Measurements from ENCODE around the gene ZFAND3.

GRCh38 chr6:37821446-37821845 is 1.9 kb downstream of the ZFAND3 start:
- TF ChIP-seq ARNT (IDR thresholded peaks at IDR 0.05) (no peak), ELF4 (IDR thresholded peaks at IDR 0.05) (no peak), LEF1 (IDR thresholded peaks at IDR 0.05; ENCODE audit: borderline replicate concordance) (no peak), NFRKB (IDR thresholded peaks at IDR 0.05) (no peak), SP1 (IDR thresholded peaks at IDR 0.05) (no peak), BHLHE40 (IDR thresholded peaks at IDR 0.05; ENCODE audit: borderline replicate concordance) (no peak), CTBP1 (IDR thresholded peaks at IDR 0.05; ENCODE audit: borderline replicate concordance) (no peak), SUZ12 (IDR thresholded peaks at IDR 0.05) (no peak), HDGF (IDR thresholded peaks at IDR 0.05; ENCODE audit: borderline replicate concordance) (no peak), FOXM1 (IDR thresholded peaks at IDR 0.05; ENCODE audit: borderline replicate concordance) (no peak), ZNF384 (IDR thresholded peaks at IDR 0.05) (no peak), FOXK2 (IDR thresholded peaks at IDR 0.05) (no peak), TARDBP (IDR thresholded peaks at IDR 0.05) (no peak)
